Hepatocyte (in vitro differentiated cells): Measurements from ENCODE around the gene ZMAT5. TPM values are rescaled to one million over a fixed set of nuclear protein-coding genes. Genes with fewer than 3 reads are reported as not detected.

Source experiments
- DNase-seq: peaks from one replicate; pipeline ENCODE4 v3.0.0-alpha.2; 2016; ENCODE audit warnings: low spot score
- H2AFZ ChIP-seq: fragments of 200-600 bp; sonication (generic); 2 replicates; pipeline ENCODE4 v1.6.0; 2016; ENCODE audit warnings: antibody characterized with exemption, mild to moderate bottlenecking
- H3K27ac ChIP-seq: fragments of 200-600 bp; sonication (generic); 2 replicates; pipeline ENCODE4 v1.5.1; 2016; ENCODE audit warnings: mild to moderate bottlenecking
- H3K27me3 ChIP-seq: fragments of 200-600 bp; sonication (generic); 2 replicates; pipeline ENCODE4 v1.6.1; 2016
- H3K36me3 ChIP-seq: fragments of 200-600 bp; sonication (generic); replicated peaks from 2 replicates; pipeline ENCODE4 v1.5.1; 2016; ENCODE audit warnings: low read depth; ENCODE audit not compliant: insufficient read depth
- H3K4me1 ChIP-seq: fragments of 200-600 bp; sonication (generic); 2 replicates; pipeline ENCODE4 v1.5.1; 2016; ENCODE audit warnings: mild to moderate bottlenecking, moderate library complexity; ENCODE audit not compliant: insufficient read depth
- H3K4me2 ChIP-seq: fragments of 200-600 bp; sonication (generic); 2 replicates; pipeline ENCODE4 v1.6.0; 2016
- H3K4me3 ChIP-seq: fragments of 200-600 bp; sonication (generic); 2 replicates; pipeline ENCODE4 v1.5.1; 2016; ENCODE audit warnings: mild to moderate bottlenecking
- H3K79me2 ChIP-seq: fragments of 200-600 bp; sonication (generic); 2 replicates; pipeline ENCODE4 v1.6.0; 2017; ENCODE audit warnings: mild to moderate bottlenecking
- H3K9me2 ChIP-seq: fragments of 200-600 bp; sonication (generic); replicated peaks from 2 replicates; pipeline ENCODE4 v1.6.0; 2017; ENCODE audit warnings: mild to moderate bottlenecking; ENCODE audit not compliant: insufficient read depth
- H3K9me3 ChIP-seq: fragments of 200-600 bp; sonication (generic); 2 replicates; pipeline ENCODE4 v1.5.1; 2016; ENCODE audit warnings: low read depth, mild to moderate bottlenecking
- H4K20me1 ChIP-seq: fragments of 200-600 bp; sonication (generic); 2 replicates; pipeline ENCODE4 v1.6.0; 2016; ENCODE audit warnings: mild to moderate bottlenecking; ENCODE audit not compliant: insufficient read depth, poor library complexity, severe bottlenecking
- CTCF ChIP-seq: fragments of 200-600 bp; sonication (generic); IDR thresholded peaks from 2 replicates; pipeline ENCODE4 v1.5.1; 2016; ENCODE audit warnings: antibody characterized with exemption, mild to moderate bottlenecking; ENCODE audit not compliant: poor library complexity
- EZH2 ChIP-seq: fragments of 200-600 bp; sonication (generic); IDR thresholded peaks from 2 replicates; pipeline ENCODE4 v1.6.1; 2016; ENCODE audit warnings: antibody characterized with exemption, mild to moderate bottlenecking, borderline replicate concordance
- EZH2phosphoT487 ChIP-seq: fragments of 200-600 bp; sonication (generic); IDR thresholded peaks from one replicate; pipeline ENCODE4 v1.6.1; 2018; ENCODE audit warnings: antibody characterized with exemption, mild to moderate bottlenecking, low read depth, moderate library complexity; ENCODE audit not compliant: unreplicated experiment, severe bottlenecking
- WGBS: methylation state at CpG from one replicate; pipeline ENCODE4 v1.1.6; 2016; ENCODE audit warnings: low lambda C conversion rate; ENCODE audit errors: missing lambda C conversion rate; 5-methylcytosine and 5-hydroxymethylcytosine counted together
- polyA plus RNA-seq: library from polyadenylated mRNA; unstranded; fragments of >200 nt; fragmentation: Nextera tagmentation; extraction: Ambion mirVana; gene quantifications from 2 replicates; pipeline ENCODE4 v1.2.1, GENCODE V29; 2016
- total RNA-seq: library from RNA; depleted of rRNA; stranded (reverse); fragments of >200 nt; gene quantifications from 2 replicates; pipeline ENCODE4 v1.2.3, GENCODE V29; 2014

ZMAT5 gene, protein sequence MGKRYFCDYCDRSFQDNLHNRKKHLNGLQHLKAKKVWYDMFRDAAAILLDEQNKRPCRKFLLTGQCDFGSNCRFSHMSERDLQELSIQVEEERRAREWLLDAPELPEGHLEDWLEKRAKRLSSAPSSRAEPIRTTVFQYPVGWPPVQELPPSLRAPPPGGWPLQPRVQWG
- total RNA-seq (18.2 and 25.7 TPM in 2 replicates), polyA plus RNA-seq (29.0 and 38.5 TPM in 2 replicates)

DNA sequence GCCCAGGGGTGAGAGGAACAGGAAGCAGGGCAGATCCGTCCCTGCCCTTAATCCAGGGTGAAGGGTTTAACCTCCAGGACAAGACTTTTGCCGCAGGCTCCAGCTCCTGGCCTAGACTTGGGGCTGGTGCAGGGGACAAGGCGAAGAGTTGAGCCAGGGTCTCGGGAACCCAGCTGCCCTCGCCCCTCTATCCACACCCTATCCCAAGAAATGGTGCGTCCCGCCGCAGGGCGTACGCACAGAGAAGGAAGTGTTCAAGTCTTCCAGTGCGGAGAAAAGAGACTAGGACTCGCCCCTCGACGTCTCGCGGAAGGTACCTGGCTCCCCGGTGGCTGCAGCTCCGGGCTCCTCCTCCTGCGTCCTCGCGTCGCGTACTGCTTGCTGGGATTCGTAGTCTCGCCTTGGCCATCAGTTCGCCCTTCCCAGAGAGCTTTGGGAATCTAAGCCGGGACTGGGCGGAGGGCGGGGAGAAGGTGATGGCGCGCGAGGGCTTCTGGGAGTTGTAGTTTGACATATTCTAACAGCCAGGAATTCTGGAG is at the start of gene ZMAT5:
ZMAT5 (minus strand) TSS at position 376 of the 539 bp plus-strand sequence. CDS start 18,463 bp downstream, outside the sequence.
- H3K4me3 ChIP-seq, result peak within 1 kb of the TSS; percentile 44
- no peaks in the 10 kb centered on the region for H3K36me3 ChIP-seq
- H3K4me1 ChIP-seq, result peaks cover 12% of the 10 kb centered on the region
- under 1% methylated on average over 32 of the region's 32 CpGs for WGBS
- H2AFZ ChIP-seq, result peak within 1 kb of the TSS; percentile 79
- TF ChIP-seq EZH2, result no peak
- no peak for TF ChIP-seq EZH2phosphoT487
- TF ChIP-seq CTCF, result no peak
- no peaks in the 10 kb centered on the region for H3K27me3 ChIP-seq
- H3K4me2 ChIP-seq, result peak within 1 kb of the TSS; percentile 75
- peak within 1 kb of the TSS; percentile 84 for H3K27ac ChIP-seq
- peak; percentile 97 for DNase-seq
- no peaks in the 10 kb centered on the region for H3K9me3 ChIP-seq
- no peaks in the 10 kb centered on the region for H4K20me1 ChIP-seq
- H3K79me2 ChIP-seq, result peaks cover 41% of the 10 kb centered on the region
- no peaks in the 10 kb centered on the region for H3K9me2 ChIP-seq

- H4K20me1 ChIP-seq, result no peaks in the 10 kb centered on the region
- H3K4me1 ChIP-seq, result peaks cover 6% of the 10 kb centered on the region
- no peaks in the 10 kb centered on the region for H3K9me2 ChIP-seq
- H3K27me3 ChIP-seq, result no peaks in the 10 kb centered on the region
- H3K4me3 ChIP-seq, result no peak overlapping the region
- no peak for DNase-seq
- H3K9me3 ChIP-seq, result no peaks in the 10 kb centered on the region
- no peak overlapping the region for H2AFZ ChIP-seq
- TF ChIP-seq CTCF, result no peak
- TF ChIP-seq EZH2phosphoT487, result no peak
- no peak for TF ChIP-seq EZH2
- 92% methylated on average over 5 of the region's 6 CpGs for WGBS
- no peak overlapping the region for H3K4me2 ChIP-seq
- H3K36me3 ChIP-seq, result no peaks in the 10 kb centered on the region
- no peaks in the 10 kb centered on the region for H3K79me2 ChIP-seq
- H3K27ac ChIP-seq, result no peak overlapping the region
Measured at GRCh38 chr22:29816539-29816938, 49.7 kb upstream of the ZMAT5 start.

GRCh38 chr22:29816128-29816527 is 49.3 kb upstream of the ZMAT5 start:
- Histone ChIP-seq H3K4me2 (no peak overlapping the region), H3K27me3 (no peaks in the 10 kb centered on the region), H3K4me3 (no peak overlapping the region), H3K9me3 (no peaks in the 10 kb centered on the region), H3K79me2 (no peaks in the 10 kb centered on the region), H4K20me1 (no peaks in the 10 kb centered on the region), H3K27ac (no peak overlapping the region), H3K4me1 (peaks cover 9% of the 10 kb centered on the region), H2AFZ (no peak overlapping the region), H3K36me3 (no peaks in the 10 kb centered on the region), H3K9me2 (no peaks in the 10 kb centered on the region)
- WGBS, result 81% methylated on average over 2 of the region's 2 CpGs
- TF ChIP-seq EZH2 (no peak), CTCF (no peak), EZH2phosphoT487 (no peak)
- DNase-seq, result no peak
